Endothelial cell of umbilical vein (primary cell): ENCODE measurements around the gene BIRC5. TPM values are rescaled to one million over a fixed set of nuclear protein-coding genes. Genes with fewer than 3 reads are reported as not detected.
A peak's percentile ranks its signal among the peaks of the same experiment; 100 is the strongest.

Experiments
- BruUV-seq: library from RNA; stranded (reverse); fragments of 400-500 nt; replicated peaks from 2 replicates; lab custom pipeline; 2021; lab: Mats Ljungman, UMichigan
- CTCF ChIA-PET: fragments of 300-600, 350-600 bp; sonication (Branson Sonifier 250); formaldehyde crosslinking; loops from one replicate; lab custom pipeline; 2021; ENCODE audit warnings: antibody characterized with exemption, inconsistent platforms; lab: Charles Lee
- POLR2A ChIA-PET: fragments of 300-600, 350-600 bp; sonication (Branson Sonifier 250); formaldehyde crosslinking; loops from one replicate; lab custom pipeline; 2021; ENCODE audit warnings: antibody characterized with exemption, inconsistent platforms; lab: Charles Lee
- DNase-seq: peaks from one replicate; pipeline ENCODE4 v3.0.0-alpha.2; 2011; ENCODE audit warnings: low read depth, low spot score
- FAIRE-seq: peaks from 2 replicates; lab custom pipeline; 2011; peaks lifted over from hg19 to GRCh38; lab: Jason Lieb, UNC
- H2AFZ ChIP-seq: 2 replicates; pipeline ENCODE4 v1.6.0; 2012; ENCODE audit warnings: low read depth, low read length, control low read depth, inconsistent platforms
- H3K27ac ChIP-seq: 2 replicates; pipeline ENCODE4 v1.5.1; 2011; ENCODE audit warnings: low read depth, mild to moderate bottlenecking, control low read depth, low read length, moderate library complexity; ENCODE audit not compliant: insufficient read depth
- H3K27me3 ChIP-seq, 2 experiments: 2 replicates each; pipeline versions ENCODE4 v1.6.0 to v1.6.1; 2011; ENCODE audit warnings: low read length in 2 of 2, mixed read lengths in 1 of 2; ENCODE audit not compliant: control insufficient read depth in 2 of 2, insufficient read depth in 2 of 2
- H3K36me3 ChIP-seq, 2 experiments: 2 replicates in 1 of 2; 3 replicates in 1 of 2; pipeline ENCODE4 v1.5.1; 2011; ENCODE audit warnings: low read length in 2 of 2, mild to moderate bottlenecking in 1 of 2, moderate library complexity in 1 of 2; ENCODE audit not compliant: control insufficient read depth in 2 of 2, insufficient read depth in 2 of 2; ENCODE audit errors: extremely low read depth in 1 of 2
- H3K4me1 ChIP-seq: 3 replicates; pipeline ENCODE4 v1.5.1; 2011; ENCODE audit warnings: mild to moderate bottlenecking, low read length; ENCODE audit not compliant: control insufficient read depth, insufficient read depth; ENCODE audit errors: extremely low read depth
- H3K4me2 ChIP-seq: 2 replicates; pipeline ENCODE4 v1.6.1; 2011; ENCODE audit warnings: low read length, control low read depth, mixed read lengths; ENCODE audit not compliant: insufficient read depth
- H3K4me3 ChIP-seq, 3 experiments: fragments of 200-600 bp in 1 of 3; sonication (generic), shearing (Covaris generic) in 1 of 3; replicated peaks in 1 of 3; 2 replicates each; pipeline ENCODE4 v1.5.1; 2011 to 2016; ENCODE audit warnings: control low read depth in 3 of 3, low read length in 3 of 3, mild to moderate bottlenecking in 2 of 3, inconsistent platforms in 1 of 3, low read depth in 1 of 3, moderate library complexity in 1 of 3; ENCODE audit not compliant: insufficient read depth in 1 of 3
- H3K79me2 ChIP-seq: 2 replicates; pipeline ENCODE4 v1.6.0; 2012; ENCODE audit warnings: low read length, inconsistent platforms; ENCODE audit not compliant: control insufficient read depth, insufficient read depth
- H3K9ac ChIP-seq: replicated peaks from 2 replicates; pipeline ENCODE3; 2011; ENCODE audit warnings: low read length, control low read depth; ENCODE audit not compliant: insufficient read depth; ENCODE audit errors: extremely low read depth
- H3K9me1 ChIP-seq: replicated peaks from 3 replicates; pipeline ENCODE4 v1.6.0; 2011; ENCODE audit warnings: mild to moderate bottlenecking, low read length; ENCODE audit not compliant: control insufficient read depth, insufficient read depth; ENCODE audit errors: extremely low read depth
- H3K9me3 ChIP-seq: replicated peaks from 2 replicates; pipeline ENCODE4 v1.5.1; 2012; ENCODE audit warnings: low read length, inconsistent platforms; ENCODE audit not compliant: control insufficient read depth, insufficient read depth
- H4K20me1 ChIP-seq: replicated peaks from 2 replicates; pipeline ENCODE3; 2011; ENCODE audit warnings: mild to moderate bottlenecking, low read length; ENCODE audit not compliant: control insufficient read depth, insufficient read depth; ENCODE audit errors: extremely low read depth
- EZH2 ChIP-seq: IDR thresholded peaks from 2 replicates; pipeline ENCODE4 v1.6.1; 2012; ENCODE audit warnings: borderline replicate concordance, low read depth, mild to moderate bottlenecking, moderate library complexity, low read length, inconsistent platforms; ENCODE audit not compliant: severe bottlenecking
- FOS ChIP-seq: IDR thresholded peaks from 2 replicates; pipeline ENCODE4 v1.6.1; 2011; ENCODE audit warnings: mild to moderate bottlenecking, low read length, moderate library complexity, borderline replicate concordance; ENCODE audit not compliant: insufficient read depth
- GATA2 ChIP-seq: IDR thresholded peaks from 2 replicates; pipeline ENCODE4 v1.7.0; 2011; ENCODE audit warnings: low read depth, mild to moderate bottlenecking, moderate library complexity, mixed read lengths, low read length; ENCODE audit not compliant: insufficient read length, insufficient read depth
- JUN ChIP-seq: IDR thresholded peaks from 2 replicates; pipeline ENCODE4 v1.6.1; 2011; ENCODE audit warnings: borderline replicate concordance, low read depth; ENCODE audit not compliant: insufficient read length, insufficient read depth
- MAX ChIP-seq: IDR thresholded peaks from 2 replicates; pipeline ENCODE4 v1.6.1; 2011; ENCODE audit not compliant: insufficient read depth, insufficient read length
- MYC ChIP-seq: IDR thresholded peaks from one replicate; pipeline ENCODE4 v1.6.1; 2011; ENCODE audit warnings: mild to moderate bottlenecking, low read depth, low read length
- POLR2A ChIP-seq: IDR thresholded peaks from 2 replicates; pipeline ENCODE4 v1.6.1; 2012; ENCODE audit warnings: low read depth, mild to moderate bottlenecking, control low read depth, low read length
- POLR2AphosphoS5 ChIP-seq: IDR thresholded peaks from 2 replicates; pipeline ENCODE4 v1.6.1; 2012; ENCODE audit warnings: low read depth, mild to moderate bottlenecking, control low read depth, low read length, moderate library complexity; ENCODE audit not compliant: insufficient read depth
- dilution Hi-C: fragments of 300-500 bp; cut with MboI; formaldehyde crosslinking; loops from one replicate; pipeline ENCODE4 v1.15.0; 2019; ENCODE audit warnings: low sequenced_read_pairs; ENCODE audit not compliant: extremely low pct_ligation_motif_present
- intact Hi-C: fragments of 100-400 bp; cut with micrococcal nuclease; formaldehyde crosslinking; loops from one replicate; pipeline ENCODE4 v1.10.0; 2022
- polyA plus RNA-seq, 4 experiments: library from polyadenylated mRNA; depleted of rRNA in 3 of 4; stranded (reverse) in 3 of 4; unstranded in 1 of 4; fragments of >200 nt; gene quantifications; 2 replicates each; pipeline versions ENCODE4 v1.2.1 to v1.2.3, GENCODE V29; 2011 to 2012; ENCODE audit warnings: missing spikeins in 1 of 4
- total RNA-seq: library from RNA; stranded (reverse); gene quantifications from 2 replicates; pipeline ENCODE4 v1.2.3, GENCODE V29; 2021
- TF ChIP-seq, protein P1 (sequence below), 2 donors: IDR thresholded peaks; 1 replicate in 1 of 2; 2 replicates in 1 of 2; pipeline ENCODE4 v1.5.1; 2011; ENCODE audit warnings: low read length in 2 of 2, mild to moderate bottlenecking in 2 of 2, moderate library complexity in 2 of 2, control low read depth in 1 of 2, inconsistent platforms in 1 of 2, low read depth in 1 of 2; ENCODE audit not compliant: insufficient read depth in 1 of 2; ENCODE audit errors: extremely low read depth in 1 of 2

Gene BIRC5
- total and polyA plus RNA-seq, 2 donors (not counting 3 experiments of a cell fraction or from before 2014, with no cell fraction given): 32.8 to 74.6 TPM

DNA sequence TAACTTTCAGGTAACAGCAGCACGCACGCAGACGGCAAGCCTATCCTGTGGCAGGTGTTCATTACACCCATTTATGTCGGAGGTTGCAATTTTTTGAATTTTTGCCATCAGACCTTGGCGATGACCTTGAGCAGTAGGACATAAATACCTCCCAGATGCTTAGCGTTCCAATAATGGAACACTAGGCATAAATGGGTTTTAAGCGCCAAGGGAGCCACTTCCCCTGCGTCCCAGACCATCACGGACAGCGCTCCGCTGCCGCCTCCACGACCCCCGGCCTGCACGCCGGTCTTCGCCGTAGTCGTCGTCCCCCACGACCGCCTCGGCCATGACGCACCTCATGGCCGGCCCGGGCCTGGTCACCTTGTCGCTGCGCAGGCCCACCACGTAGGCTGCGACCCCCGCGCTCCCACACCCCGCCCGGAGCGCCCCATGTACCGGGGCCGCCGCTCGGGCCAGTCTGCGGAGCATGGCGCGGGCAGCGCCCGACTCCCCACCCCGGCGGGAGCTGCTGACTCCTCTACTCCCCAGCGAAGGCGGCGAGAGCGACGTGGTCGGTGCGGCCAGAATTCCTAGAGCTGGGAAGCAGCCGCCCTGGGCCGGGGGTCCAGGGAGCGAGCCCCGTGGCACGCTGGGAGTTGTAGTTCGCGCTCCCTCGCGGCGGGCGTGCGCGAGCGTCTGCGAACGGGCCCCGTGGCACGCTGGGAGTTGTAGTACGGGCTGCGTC, 40.1 kb downstream of the BIRC5 start:
- no peak overlapping the region for H3K27ac ChIP-seq
- no peaks in the 10 kb centered on the region for H3K9me1 ChIP-seq
- H3K4me1 ChIP-seq: peaks cover 9% of the 10 kb centered on the region
- H3K9me3 ChIP-seq: no peaks in the 10 kb centered on the region
- H3K27me3 ChIP-seq: no peaks in the 10 kb centered on the region
- no peaks in the 10 kb centered on the region for H4K20me1 ChIP-seq
- FAIRE-seq (peak; percentile 79), DNase-seq (peak; percentile 82)
- intact Hi-C loops (loop anchor here (5.0 to 10.0 kb wide), 2 partner anchors 127 to 451 kb away; partner anchors contain the start of gene TMC6), dilution Hi-C loops (no loop called here)
- H3K4me2 ChIP-seq: peak overlapping the region; percentile 73
- ChIA-PET POLR2A (no interaction called here), CTCF (interaction anchor here (0.6 to 1.5 kb wide), 2 partner anchors 15 to 27 kb away, joined by 3 to 7 read pairs; no protein-coding TSS in a partner anchor)
- TF ChIP-seq, protein P1, sequence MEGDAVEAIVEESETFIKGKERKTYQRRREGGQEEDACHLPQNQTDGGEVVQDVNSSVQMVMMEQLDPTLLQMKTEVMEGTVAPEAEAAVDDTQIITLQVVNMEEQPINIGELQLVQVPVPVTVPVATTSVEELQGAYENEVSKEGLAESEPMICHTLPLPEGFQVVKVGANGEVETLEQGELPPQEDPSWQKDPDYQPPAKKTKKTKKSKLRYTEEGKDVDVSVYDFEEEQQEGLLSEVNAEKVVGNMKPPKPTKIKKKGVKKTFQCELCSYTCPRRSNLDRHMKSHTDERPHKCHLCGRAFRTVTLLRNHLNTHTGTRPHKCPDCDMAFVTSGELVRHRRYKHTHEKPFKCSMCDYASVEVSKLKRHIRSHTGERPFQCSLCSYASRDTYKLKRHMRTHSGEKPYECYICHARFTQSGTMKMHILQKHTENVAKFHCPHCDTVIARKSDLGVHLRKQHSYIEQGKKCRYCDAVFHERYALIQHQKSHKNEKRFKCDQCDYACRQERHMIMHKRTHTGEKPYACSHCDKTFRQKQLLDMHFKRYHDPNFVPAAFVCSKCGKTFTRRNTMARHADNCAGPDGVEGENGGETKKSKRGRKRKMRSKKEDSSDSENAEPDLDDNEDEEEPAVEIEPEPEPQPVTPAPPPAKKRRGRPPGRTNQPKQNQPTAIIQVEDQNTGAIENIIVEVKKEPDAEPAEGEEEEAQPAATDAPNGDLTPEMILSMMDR (IDR thresholded peaks at IDR 0.05; ENCODE audit: extremely low read depth in 1 of 2, insufficient read depth in 1 of 2, low read depth in 1 of 2, low read length in 2 of 2): no peak
- peak; percentile 53 for TF ChIP-seq MAX
- TF ChIP-seq MYC: no peak
- peak; percentile 66 for TF ChIP-seq POLR2A
- no peak for TF ChIP-seq FOS
- peak; percentile 55 for TF ChIP-seq POLR2AphosphoS5
- no peak for TF ChIP-seq EZH2
- no peak for TF ChIP-seq GATA2
- TF ChIP-seq JUN: no peak
- H3K4me3 ChIP-seq: peak overlapping the region; percentile 48 to 81 (median 53)
- H3K36me3 ChIP-seq: no peaks in the 10 kb centered on the region
- peak overlapping the region; percentile 80 for H3K9ac ChIP-seq
- no peaks in the 10 kb centered on the region for H3K79me2 ChIP-seq
- H2AFZ ChIP-seq: peak overlapping the region; percentile 93
- TSS peak; percentile 64 for BruUV-seq
